ENCODE data around the gene EML4. TPM values are rescaled to one million over a fixed set of nuclear protein-coding genes. Genes with fewer than 3 reads are reported as not detected.
"Not testable (repeated sequence)": the region's sequence is repeated elsewhere in the genome, so short reads cannot be mapped to it uniquely, and the experiment has no call there.

Gene EML4
- polyA plus RNA-seq, 3 donors = 5.3 to 16.5 (median 9.6) TPM

GRCh38 chr2:42267530-42267929 lies 98.4 kb downstream of the EML4 start:
- WGBS, 3 donors = 2 to 91% (median 38%) methylated on average over 1 of the region's 1 CpG
- H3K27ac ChIP-seq (ENCODE audit: low read depth, low read length) = no peak overlapping the region

GRCh38 chr2:42268528-42269151 lies 99.5 kb downstream of the EML4 start:
- WGBS, 3 donors = 94 to 98% (median 96%) methylated on average over 5 of the region's 5 CpGs

GRCh38 chr2:42270757-42271156 lies 101.6 kb downstream of the EML4 start:
- no peak overlapping the region for H3K27ac ChIP-seq (ENCODE audit: low read depth, low read length)
- 90 to 97% (median 94%) methylated on average over 5 of the region's 5 CpGs for WGBS, 3 donors

More at GRCh38 chr2:42268528-42269151, 99.5 kb downstream of the EML4 start:
- no peak overlapping the region for H3K27ac ChIP-seq (ENCODE audit: low read depth, low read length)

- not testable (repeated sequence) for H3K27ac ChIP-seq (ENCODE audit: low read depth, low read length)
- WGBS, 3 donors = 46 to 83% (median 54%) methylated on average over 5 of the region's 5 CpGs
Measured at GRCh38 chr2:42271246-42271645, 102.1 kb downstream of the EML4 start.

GRCh38 chr2:42274863-42275262 lies 105.7 kb downstream of the EML4 start:
- WGBS, 3 donors = 87 to 95% (median 95%) methylated on average over 2 of the region's 2 CpGs

GRCh38 chr2:42281416-42282081 lies 112.4 kb downstream of the EML4 start:
- WGBS, 3 donors = 68 to 97% (median 96%) methylated on average over 2 of the region's 2 CpGs
- no peak overlapping the region for H3K27ac ChIP-seq (ENCODE audit: low read depth, low read length)

More at GRCh38 chr2:42274863-42275262, 105.7 kb downstream of the EML4 start:
- H3K27ac ChIP-seq (ENCODE audit: low read depth, low read length) = no peak overlapping the region

- no peak overlapping the region for H3K27ac ChIP-seq (ENCODE audit: low read depth, low read length)
- 91 to 96% (median 93%) methylated on average over 6 of the region's 6 CpGs for WGBS, 3 donors
Measured at GRCh38 chr2:42284019-42284418, 114.9 kb downstream of the EML4 start.

- H3K27ac ChIP-seq (ENCODE audit: low read depth, low read length) = no peak overlapping the region
- 68 to 97% (median 93%) methylated on average over 2 of the region's 2 CpGs for WGBS, 3 donors
Measured at GRCh38 chr2:42286268-42286946, 117.3 kb downstream of the EML4 start.

GRCh38 chr2:42288811-42289210 lies 119.7 kb downstream of the EML4 start:
- H3K27ac ChIP-seq (ENCODE audit: low read depth, low read length) = no peak overlapping the region
- WGBS, 3 donors = 93 to 97% (median 97%) methylated on average over 1 of the region's 1 CpG

- no peak overlapping the region for H3K27ac ChIP-seq (ENCODE audit: low read depth, low read length)
- 81 to 87% (median 82%) methylated on average over 4 of the region's 4 CpGs for WGBS, 3 donors
Measured at GRCh38 chr2:42289222-42289621, 120.1 kb downstream of the EML4 start.

GRCh38 chr2:42290005-42290404 lies 120.9 kb downstream of the EML4 start:
- WGBS, 3 donors = 96 to 99% (median 98%) methylated on average over 8 of the region's 8 CpGs
- no peak overlapping the region for H3K27ac ChIP-seq (ENCODE audit: low read depth, low read length)

GRCh38 chr2:42293019-42293418 lies 123.9 kb downstream of the EML4 start:
- 95 to 99% (median 99%) methylated on average over 8 of the region's 8 CpGs for WGBS, 3 donors
- no peak overlapping the region for H3K27ac ChIP-seq (ENCODE audit: low read depth, low read length)

GRCh38 chr2:42296226-42296625 lies 127.1 kb downstream of the EML4 start:
- no peak overlapping the region for H3K27ac ChIP-seq (ENCODE audit: low read depth, low read length)
- whole genome bisulfite sequencing, 3 donors = 80 to 89% (median 85%) methylated on average over 2 of the region's 2 CpGs

- 82 to 88% (median 85%) methylated on average over 2 of the region's 2 CpGs for WGBS, 3 donors
- no peak overlapping the region for H3K27ac ChIP-seq (ENCODE audit: low read depth, low read length)
Measured at GRCh38 chr2:42297322-42297936, 128.3 kb downstream of the EML4 start.

GRCh38 chr2:42298132-42298531 lies 129.0 kb downstream of the EML4 start:
- WGBS, 3 donors = 38 to 97% (median 81%) methylated on average over 1 of the region's 1 CpG
- no peak overlapping the region for H3K27ac ChIP-seq (ENCODE audit: low read depth, low read length)

GRCh38 chr2:42298996-42299754 lies 130.0 kb downstream of the EML4 start:
- 89 to 96% (median 94%) methylated on average over 3 of the region's 3 CpGs for WGBS, 3 donors
- H3K27ac ChIP-seq (ENCODE audit: low read depth, low read length) = no peak overlapping the region

GRCh38 chr2:42300527-42300926 lies 131.4 kb downstream of the EML4 start:
- no peak overlapping the region for H3K27ac ChIP-seq (ENCODE audit: low read depth, low read length)
- 60 to 94% (median 80%) methylated on average over 2 of the region's 2 CpGs for WGBS, 3 donors

- H3K27ac ChIP-seq (ENCODE audit: low read depth, low read length) = no peak overlapping the region
- WGBS, 3 donors = 72 to 95% (median 93%) methylated on average over 3 of the region's 3 CpGs
Measured at GRCh38 chr2:42303252-42303651, 134.1 kb downstream of the EML4 start.

Measured in adipose tissue (tissue), 3 donors.